Neural cell (in vitro differentiated cells): ENCODE data around the gene HELZ2.

Source experiments
- EZH2 ChIP-seq: fragments of 200-600, 300-800 bp; shearing (Covaris generic), sonication (generic); IDR thresholded peaks from 2 replicates; pipeline ENCODE4 v1.6.1; 2014; ENCODE audit warnings: antibody characterized with exemption, low read length, borderline replicate concordance, mild to moderate bottlenecking; ENCODE audit not compliant: insufficient read depth, poor library complexity, severe bottlenecking
- MXI1 ChIP-seq: fragments of 450-650 bp; conservative IDR thresholded peaks from 2 replicates; pipeline ENCODE4 v1.6.1; 2014; ENCODE audit warnings: antibody characterized with exemption, mild to moderate bottlenecking; ENCODE audit not compliant: poor library complexity, severe bottlenecking
- POLR2AphosphoS5 ChIP-seq: IDR thresholded peaks from 2 replicates; pipeline ENCODE4 v1.6.1; 2012
- RAD21 ChIP-seq: fragments of 450-650 bp; conservative IDR thresholded peaks from 2 replicates; pipeline ENCODE4 v1.6.1; 2014; ENCODE audit warnings: antibody characterized with exemption, mild to moderate bottlenecking, moderate library complexity
- SMC3 ChIP-seq: fragments of 450-650 bp; conservative IDR thresholded peaks from 2 replicates; pipeline ENCODE4 v1.6.1; 2014; ENCODE audit warnings: antibody characterized with exemption, mild to moderate bottlenecking, moderate library complexity; ENCODE audit not compliant: poor library complexity
- TAF1 ChIP-seq: IDR thresholded peaks from 2 replicates; pipeline ENCODE4 v1.6.1; 2012; ENCODE audit warnings: low read depth
- TF ChIP-seq, protein P1 (sequence below): fragments of 450-650 bp; IDR thresholded peaks from 2 replicates; pipeline ENCODE4 v1.5.1; 2014; ENCODE audit warnings: antibody characterized with exemption, mild to moderate bottlenecking, moderate library complexity; ENCODE audit not compliant: poor library complexity, severe bottlenecking
- TF ChIP-seq, protein P2 (sequence below): IDR thresholded peaks from 2 replicates; pipeline ENCODE4 v1.6.1; 2012; ENCODE audit warnings: borderline replicate concordance

DNA sequence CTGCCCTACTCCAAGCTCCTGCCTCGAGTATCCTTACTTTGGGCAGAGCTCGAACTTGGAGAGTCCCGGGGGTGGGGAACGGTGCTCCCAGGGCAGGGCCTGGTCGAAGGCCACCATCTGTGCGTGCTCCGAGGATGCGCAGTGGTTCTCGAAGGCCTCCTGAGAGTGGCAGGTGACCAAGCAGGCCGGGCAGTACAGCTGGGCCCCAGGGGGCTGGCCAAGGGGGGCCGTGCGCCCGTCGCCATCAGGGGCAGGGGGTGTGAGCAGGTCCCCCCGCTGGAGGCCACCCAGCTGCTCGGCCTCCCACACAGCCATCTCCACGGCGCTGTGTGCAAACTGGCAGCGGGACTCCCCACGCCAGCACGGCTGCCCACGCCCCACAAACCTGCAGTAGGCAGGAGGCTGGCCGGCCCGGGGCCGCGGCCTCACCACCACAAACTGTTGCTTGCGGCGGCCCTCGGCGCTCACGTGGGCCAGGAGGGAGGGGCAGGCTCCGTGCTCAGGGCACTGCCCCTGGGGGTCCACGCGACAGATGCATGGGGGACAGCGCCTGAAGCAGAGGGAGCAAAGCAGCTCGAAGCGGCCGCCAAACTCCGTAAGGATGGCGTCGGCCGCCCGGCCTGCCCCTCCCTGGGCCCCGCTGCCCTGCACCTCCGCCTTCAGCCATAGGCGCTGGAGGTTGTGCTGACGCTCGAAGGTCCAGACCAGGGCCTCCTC is 1.8 kb downstream of the HELZ2 start:
- no peak for TF ChIP-seq EZH2
- TF ChIP-seq, protein P1, sequence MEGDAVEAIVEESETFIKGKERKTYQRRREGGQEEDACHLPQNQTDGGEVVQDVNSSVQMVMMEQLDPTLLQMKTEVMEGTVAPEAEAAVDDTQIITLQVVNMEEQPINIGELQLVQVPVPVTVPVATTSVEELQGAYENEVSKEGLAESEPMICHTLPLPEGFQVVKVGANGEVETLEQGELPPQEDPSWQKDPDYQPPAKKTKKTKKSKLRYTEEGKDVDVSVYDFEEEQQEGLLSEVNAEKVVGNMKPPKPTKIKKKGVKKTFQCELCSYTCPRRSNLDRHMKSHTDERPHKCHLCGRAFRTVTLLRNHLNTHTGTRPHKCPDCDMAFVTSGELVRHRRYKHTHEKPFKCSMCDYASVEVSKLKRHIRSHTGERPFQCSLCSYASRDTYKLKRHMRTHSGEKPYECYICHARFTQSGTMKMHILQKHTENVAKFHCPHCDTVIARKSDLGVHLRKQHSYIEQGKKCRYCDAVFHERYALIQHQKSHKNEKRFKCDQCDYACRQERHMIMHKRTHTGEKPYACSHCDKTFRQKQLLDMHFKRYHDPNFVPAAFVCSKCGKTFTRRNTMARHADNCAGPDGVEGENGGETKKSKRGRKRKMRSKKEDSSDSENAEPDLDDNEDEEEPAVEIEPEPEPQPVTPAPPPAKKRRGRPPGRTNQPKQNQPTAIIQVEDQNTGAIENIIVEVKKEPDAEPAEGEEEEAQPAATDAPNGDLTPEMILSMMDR: no peak
- no peak for TF ChIP-seq SMC3
- TF ChIP-seq MXI1: no peak
- TF ChIP-seq TAF1: no peak
- TF ChIP-seq, protein P2, sequence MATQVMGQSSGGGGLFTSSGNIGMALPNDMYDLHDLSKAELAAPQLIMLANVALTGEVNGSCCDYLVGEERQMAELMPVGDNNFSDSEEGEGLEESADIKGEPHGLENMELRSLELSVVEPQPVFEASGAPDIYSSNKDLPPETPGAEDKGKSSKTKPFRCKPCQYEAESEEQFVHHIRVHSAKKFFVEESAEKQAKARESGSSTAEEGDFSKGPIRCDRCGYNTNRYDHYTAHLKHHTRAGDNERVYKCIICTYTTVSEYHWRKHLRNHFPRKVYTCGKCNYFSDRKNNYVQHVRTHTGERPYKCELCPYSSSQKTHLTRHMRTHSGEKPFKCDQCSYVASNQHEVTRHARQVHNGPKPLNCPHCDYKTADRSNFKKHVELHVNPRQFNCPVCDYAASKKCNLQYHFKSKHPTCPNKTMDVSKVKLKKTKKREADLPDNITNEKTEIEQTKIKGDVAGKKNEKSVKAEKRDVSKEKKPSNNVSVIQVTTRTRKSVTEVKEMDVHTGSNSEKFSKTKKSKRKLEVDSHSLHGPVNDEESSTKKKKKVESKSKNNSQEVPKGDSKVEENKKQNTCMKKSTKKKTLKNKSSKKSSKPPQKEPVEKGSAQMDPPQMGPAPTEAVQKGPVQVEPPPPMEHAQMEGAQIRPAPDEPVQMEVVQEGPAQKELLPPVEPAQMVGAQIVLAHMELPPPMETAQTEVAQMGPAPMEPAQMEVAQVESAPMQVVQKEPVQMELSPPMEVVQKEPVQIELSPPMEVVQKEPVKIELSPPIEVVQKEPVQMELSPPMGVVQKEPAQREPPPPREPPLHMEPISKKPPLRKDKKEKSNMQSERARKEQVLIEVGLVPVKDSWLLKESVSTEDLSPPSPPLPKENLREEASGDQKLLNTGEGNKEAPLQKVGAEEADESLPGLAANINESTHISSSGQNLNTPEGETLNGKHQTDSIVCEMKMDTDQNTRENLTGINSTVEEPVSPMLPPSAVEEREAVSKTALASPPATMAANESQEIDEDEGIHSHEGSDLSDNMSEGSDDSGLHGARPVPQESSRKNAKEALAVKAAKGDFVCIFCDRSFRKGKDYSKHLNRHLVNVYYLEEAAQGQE: no peak
- TF ChIP-seq POLR2AphosphoS5: no peak
- TF ChIP-seq RAD21: no peak
